Mesothelial cell of epicardium (in vitro differentiated cells): Measurements from ENCODE around the gene LARP7. TPM values are rescaled to one million over a fixed set of nuclear protein-coding genes. Genes with fewer than 3 reads are reported as not detected.

Source experiments
- DNase-seq, 2 experiments: peaks; one replicate each; pipeline ENCODE4 v3.0.0; 2021; ENCODE audit warnings: low spot score in 2 of 2; ENCODE audit not compliant: unreplicated experiment in 2 of 2
- H3K27ac Mint-ChIP-seq: 2 replicates; pipeline ENCODE4 v1.8.0; 2021; ENCODE audit warnings: mixed read lengths
- H3K27me3 Mint-ChIP-seq: 2 replicates; pipeline ENCODE4 v1.8.0; 2021; ENCODE audit warnings: low read depth, mixed read lengths
- H3K36me3 Mint-ChIP-seq: 2 replicates; pipeline ENCODE4 v1.8.0; 2021; ENCODE audit warnings: mixed read lengths
- H3K4me1 Mint-ChIP-seq: 2 replicates; pipeline ENCODE4 v1.8.0; 2021; ENCODE audit warnings: mixed read lengths
- H3K4me3 Mint-ChIP-seq: 2 replicates; pipeline ENCODE4 v1.8.0; 2021; ENCODE audit warnings: mild to moderate bottlenecking, moderate library complexity, mixed read lengths
- H3K9me3 Mint-ChIP-seq: 2 replicates; pipeline ENCODE4 v1.8.0; 2021; ENCODE audit warnings: mixed read lengths
- CTCF ChIP-seq: fragments of 200-600 bp; sonication (generic); IDR thresholded peaks from one replicate; pipeline ENCODE4 v1.5.0; 2021; ENCODE audit warnings: antibody characterized with exemption; ENCODE audit not compliant: unreplicated experiment
- total RNA-seq: library from RNA; stranded (reverse); gene quantifications from 3 replicates; pipeline ENCODE4 v1.2.1, GENCODE V29; 2021

The LARP7 gene
- total RNA-seq, 1 donor from 2014 or later: 46.9 TPM

DNA sequence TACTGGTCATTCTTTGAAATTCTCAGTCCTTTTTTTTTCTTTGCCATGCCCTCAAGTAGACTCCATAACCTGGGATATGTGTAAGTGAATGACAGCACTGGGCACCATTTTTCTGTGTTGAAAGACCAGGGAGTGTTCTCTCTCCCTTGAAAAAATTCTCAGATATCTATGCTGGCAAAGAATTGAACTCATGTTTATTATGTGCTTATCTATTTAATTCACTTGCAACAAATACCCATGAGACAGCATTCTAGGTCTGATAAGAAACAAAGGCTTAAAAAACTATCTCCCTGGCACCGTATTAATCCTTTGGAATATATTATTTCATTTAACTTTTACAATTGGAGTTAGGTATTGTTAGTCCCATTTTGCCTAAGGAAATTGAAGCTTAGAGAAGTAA is 36.7 kb downstream of the LARP7 start:
- Mint-ChIP-seq H3K4me3 (no peak overlapping the region), H3K27me3 (peaks cover 2% of the 10 kb centered on the region), H3K27ac (no peak overlapping the region), H3K9me3 (no peaks in the 10 kb centered on the region), H3K4me1 (no peaks in the 10 kb centered on the region), H3K36me3 (no peaks in the 10 kb centered on the region)
- DNase-seq: no peak
- TF ChIP-seq CTCF: no peak

GRCh38 chr4:112674376-112674775 is 37.4 kb downstream of the LARP7 start:
- Mint-ChIP-seq H3K27me3 (peaks cover 2% of the 10 kb centered on the region), H3K36me3 (no peaks in the 10 kb centered on the region), H3K4me3 (no peak overlapping the region), H3K4me1 (no peaks in the 10 kb centered on the region), H3K27ac (no peak overlapping the region), H3K9me3 (no peaks in the 10 kb centered on the region)
- DNase-seq: no peak
- TF ChIP-seq CTCF: no peak

DNA sequence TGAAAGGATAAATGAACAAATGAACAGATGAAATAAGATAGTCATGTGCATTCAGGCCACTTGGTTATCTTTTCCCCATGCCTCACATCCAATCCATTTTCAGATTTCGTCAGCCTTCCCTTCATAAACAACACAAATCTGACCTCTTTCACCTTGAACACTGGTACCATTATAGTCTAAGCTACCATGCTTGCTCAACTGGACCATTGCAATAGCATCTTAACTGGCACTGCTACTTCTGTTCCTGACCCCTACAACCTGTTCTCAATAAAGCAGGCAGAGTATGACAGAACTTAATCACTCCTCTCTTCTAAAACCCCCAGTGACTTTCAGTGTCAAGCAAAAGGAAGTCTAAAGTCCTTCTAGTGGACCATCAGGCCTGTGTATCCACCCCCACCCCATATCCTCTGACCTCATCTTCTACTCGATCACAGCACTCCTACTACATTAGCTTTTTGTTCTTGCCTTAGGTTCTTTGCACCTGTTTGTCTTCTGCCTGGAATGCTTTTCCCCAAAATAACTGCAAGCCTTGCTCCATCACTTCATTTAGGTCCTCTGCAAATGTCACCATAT is 40.7 kb downstream of the LARP7 start:
- H3K4me1 Mint-ChIP-seq: no peaks in the 10 kb centered on the region
- no peak for DNase-seq
- no peak overlapping the region for H3K4me3 Mint-ChIP-seq
- H3K27me3 Mint-ChIP-seq: peaks cover 2% of the 10 kb centered on the region
- H3K27ac Mint-ChIP-seq: no peak overlapping the region
- no peak for TF ChIP-seq CTCF
- H3K9me3 Mint-ChIP-seq: no peaks in the 10 kb centered on the region
- H3K36me3 Mint-ChIP-seq: no peaks in the 10 kb centered on the region

GRCh38 chr4:112680996-112681395 is 44.1 kb downstream of the LARP7 start:
- H3K27me3 Mint-ChIP-seq: no peaks in the 10 kb centered on the region
- H3K36me3 Mint-ChIP-seq: no peaks in the 10 kb centered on the region
- no peak overlapping the region for H3K4me3 Mint-ChIP-seq
- DNase-seq: no peak
- H3K9me3 Mint-ChIP-seq: no peaks in the 10 kb centered on the region
- no peak overlapping the region for H3K27ac Mint-ChIP-seq
- H3K4me1 Mint-ChIP-seq: no peaks in the 10 kb centered on the region
- no peak for TF ChIP-seq CTCF

DNA sequence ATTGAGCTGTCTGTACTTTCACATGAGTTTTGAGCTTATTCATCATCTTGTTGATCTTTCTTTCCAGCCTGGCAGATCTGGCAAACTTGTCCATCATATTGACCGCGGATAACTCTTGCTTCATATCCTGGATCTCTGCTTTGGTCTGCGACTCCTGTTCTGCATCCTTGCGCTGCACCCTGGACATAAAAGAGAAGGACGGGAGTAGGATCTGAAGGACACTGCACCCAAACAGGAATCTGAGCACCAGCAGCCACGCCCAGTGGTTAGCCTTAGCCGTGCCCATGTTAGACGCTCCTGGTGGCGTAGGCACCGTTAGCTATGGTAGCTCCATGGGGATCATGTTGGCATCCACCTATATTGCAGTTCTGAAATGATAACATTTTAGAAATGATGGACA is 56.6 kb downstream of the LARP7 start:
- H3K36me3 Mint-ChIP-seq: no peaks in the 10 kb centered on the region
- H3K4me3 Mint-ChIP-seq: no peak overlapping the region
- H3K4me1 Mint-ChIP-seq: no peaks in the 10 kb centered on the region
- TF ChIP-seq CTCF: no peak
- DNase-seq: no peak
- no peaks in the 10 kb centered on the region for H3K9me3 Mint-ChIP-seq
- peaks cover 9% of the 10 kb centered on the region for H3K27me3 Mint-ChIP-seq
- H3K27ac Mint-ChIP-seq: no peak overlapping the region

GRCh38 chr4:112700679-112701078 is 63.7 kb downstream of the LARP7 start:
- Mint-ChIP-seq H3K4me1 (peaks cover 11% of the 10 kb centered on the region), H3K27ac (no peak overlapping the region), H3K36me3 (no peaks in the 10 kb centered on the region), H3K4me3 (no peak overlapping the region), H3K27me3 (peaks cover 46% of the 10 kb centered on the region), H3K9me3 (no peaks in the 10 kb centered on the region)
- TF ChIP-seq CTCF: no peak
- no peak for DNase-seq
